SK-MEL-5 (cell line): Measurements from ENCODE around the gene SLC12A8. TPM values are rescaled to one million over a fixed set of nuclear protein-coding genes. Genes with fewer than 3 reads are reported as not detected.

Experiments used
- DNase-seq: peaks from one replicate; pipeline ENCODE4 v3.0.0-alpha.2; 2016; ENCODE audit warnings: low read depth, low spot score
- in situ Hi-C: cut with HindIII; loops from 2 replicates; pipeline ENCODE4 v1.10.0; 2016; ENCODE audit warnings: low sequenced_read_pairs, high pct_unique_total_duplicates, low pct_unique_long_range_greater_than_20kb
- total RNA-seq: library from RNA; depleted of rRNA; stranded (reverse); fragments of >200 nt; shearing (Covaris generic); gene quantifications from 2 replicates; pipeline ENCODE4 v1.2.3, GENCODE V29; 2014

Gene SLC12A8
- total RNA-seq, 1 experiment from 2014 or later: 0.69 TPM

DNA sequence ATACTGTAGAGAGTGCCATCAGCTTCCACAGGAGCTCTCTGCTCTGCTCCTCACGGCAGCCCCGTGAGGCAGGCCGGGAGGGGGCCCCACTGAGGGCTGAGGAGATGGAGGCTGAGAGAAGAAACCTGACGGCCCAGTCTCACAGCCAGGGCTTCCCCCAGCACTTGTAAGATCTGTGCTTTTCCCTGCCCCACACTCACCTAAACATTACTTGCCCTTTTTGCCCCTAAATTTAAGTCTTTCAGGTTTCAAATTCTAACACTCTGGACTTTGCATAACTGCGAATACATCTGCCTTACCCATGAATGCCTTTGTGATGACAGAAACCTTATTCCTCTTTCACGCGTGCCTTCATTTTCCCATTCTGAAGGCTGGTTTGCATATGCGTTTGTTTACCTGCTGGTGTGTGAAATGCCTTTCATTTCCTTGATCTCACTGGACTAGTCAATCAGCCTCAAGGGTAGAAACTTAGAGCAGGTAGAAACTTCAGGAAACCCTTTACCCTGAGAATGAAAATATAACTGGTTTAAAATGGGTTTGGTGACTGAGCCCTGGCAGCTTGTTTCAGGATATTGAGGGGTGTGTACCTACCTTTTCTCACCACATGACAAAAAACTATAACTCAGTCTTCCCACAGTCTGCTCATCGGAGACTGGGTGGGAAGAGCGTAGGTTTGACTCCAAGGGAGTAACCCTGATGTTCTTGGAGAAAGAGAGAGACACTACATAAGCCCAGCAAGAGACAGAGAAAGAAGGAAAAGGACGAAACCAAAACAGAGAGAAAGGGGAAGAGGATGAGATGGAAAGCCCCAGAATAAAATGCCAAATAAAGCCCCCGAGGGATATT lies 20.1 kb downstream of the SLC12A8 start:
- DNase-seq: no peak
- in situ Hi-C loops: no loop called here

DNA sequence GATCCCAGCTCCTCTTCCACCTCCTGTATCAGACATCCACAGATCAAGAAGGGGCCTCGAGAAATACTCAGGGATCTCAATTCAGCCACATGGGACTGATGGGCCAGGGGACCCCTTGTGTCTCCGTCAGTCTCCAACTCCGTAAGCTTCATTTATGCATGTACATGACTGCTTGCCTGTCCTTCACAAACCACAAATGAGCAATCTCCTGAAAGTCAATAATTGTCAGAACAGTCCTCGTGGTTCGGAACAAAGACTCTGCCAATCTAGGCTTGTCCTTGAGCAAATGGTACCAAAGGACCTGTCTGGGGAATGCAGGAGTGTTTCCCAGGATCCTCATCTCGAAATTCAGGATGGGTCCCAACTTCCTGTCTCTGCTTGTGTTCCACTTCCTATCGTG lies 20.8 kb downstream of the SLC12A8 start:
- in situ Hi-C loops: no loop called here
- DNase-seq: no peak

DNA sequence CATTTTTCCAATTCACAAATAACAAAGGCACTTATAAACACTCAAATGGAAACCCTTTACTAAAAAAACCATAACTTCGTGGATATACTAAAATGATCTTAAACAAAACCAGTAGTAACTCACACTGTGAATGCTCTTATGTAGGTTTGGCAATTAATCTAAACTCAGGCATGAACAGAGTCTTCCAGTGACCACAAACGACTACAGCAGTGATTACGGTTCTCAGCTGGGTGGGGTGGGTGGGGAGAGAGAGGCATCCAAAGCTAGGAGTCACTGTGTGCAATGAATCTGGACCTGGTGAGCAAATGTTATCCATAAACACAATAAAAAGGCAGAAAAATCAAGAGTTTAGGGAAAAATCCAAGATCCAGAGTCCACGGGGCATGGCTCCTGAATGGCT lies 21.3 kb downstream of the SLC12A8 start:
- no peak for DNase-seq
- in situ Hi-C loops: no loop called here

DNA sequence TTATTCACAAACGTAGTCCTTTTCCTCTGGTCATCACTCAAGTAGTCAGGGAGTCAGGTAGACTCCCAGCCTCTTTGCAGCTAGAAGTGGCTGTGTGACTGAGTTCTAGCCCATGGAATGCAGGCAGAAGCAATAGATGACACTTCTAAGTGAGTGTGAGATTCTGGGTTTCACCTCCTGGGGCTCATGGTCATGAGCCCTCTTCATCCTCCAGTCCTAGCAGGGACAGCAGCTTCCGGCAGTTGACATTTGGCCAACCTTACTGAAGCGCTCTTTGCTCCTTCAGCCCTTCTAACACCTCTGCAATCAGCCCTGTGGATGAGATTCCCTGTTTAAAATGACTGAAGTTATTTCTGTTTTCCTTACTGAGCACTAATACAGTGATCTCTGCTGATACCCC lies 21.8 kb downstream of the SLC12A8 start:
- in situ Hi-C loops: no loop called here
- DNase-seq: no peak

DNA sequence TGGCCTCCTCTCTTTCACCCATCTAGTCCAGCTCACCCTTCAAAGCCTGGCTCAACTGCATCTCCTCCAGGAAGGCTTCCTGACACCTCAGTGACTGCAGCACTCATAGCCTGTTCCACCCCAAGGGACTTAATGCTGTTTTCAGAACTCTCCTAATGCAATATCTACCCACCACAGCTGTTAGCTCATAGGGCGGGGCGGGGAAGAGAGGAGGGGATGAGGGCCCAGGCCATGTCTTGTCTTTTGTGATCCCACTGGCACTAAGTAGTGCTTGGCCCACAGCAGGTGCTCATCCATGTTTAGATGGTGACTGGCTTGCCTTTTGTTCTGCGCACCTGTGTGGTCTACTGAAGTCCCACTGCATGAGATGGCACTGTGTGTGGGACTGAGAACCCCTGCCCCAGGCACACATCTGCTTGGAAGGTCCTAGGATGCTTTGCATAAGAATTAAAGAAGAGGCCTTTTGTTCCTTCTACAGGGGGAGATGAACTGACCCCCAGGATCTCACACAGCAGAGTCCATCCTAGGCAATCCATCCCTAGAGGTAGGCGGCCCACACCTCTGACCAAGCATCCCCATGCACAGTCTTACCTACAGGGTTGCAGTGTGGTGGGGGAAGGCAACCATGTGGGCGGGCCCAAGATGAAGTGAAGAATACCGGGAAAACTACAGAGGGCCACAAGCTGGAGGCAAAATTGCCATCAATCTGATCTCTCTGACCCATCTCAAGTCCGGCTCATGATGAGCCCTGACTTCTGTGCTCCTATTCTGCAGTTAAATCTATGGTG lies 23.0 kb downstream of the SLC12A8 start:
- in situ Hi-C loops: no loop called here
- no peak for DNase-seq

DNA sequence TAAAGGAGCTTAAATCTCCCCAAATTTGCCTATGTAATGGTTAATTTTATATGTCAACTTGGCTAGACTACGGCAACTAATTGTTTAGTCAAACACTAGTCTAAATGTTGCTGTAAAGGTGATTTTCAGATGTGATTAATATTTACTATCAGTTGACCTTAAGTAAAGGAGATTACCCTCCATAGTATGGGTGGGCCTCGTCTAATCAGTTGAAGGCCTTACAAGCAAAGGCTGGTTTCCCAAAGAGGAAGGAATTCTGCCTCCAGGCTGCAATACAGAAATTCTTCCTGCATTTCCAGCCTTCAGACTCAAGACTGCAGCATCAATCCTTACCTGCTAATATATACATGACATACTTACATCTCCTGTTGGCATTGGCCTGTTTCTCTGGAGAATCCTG lies 23.6 kb downstream of the SLC12A8 start:
- in situ Hi-C loops: no loop called here
- no peak for DNase-seq

DNA sequence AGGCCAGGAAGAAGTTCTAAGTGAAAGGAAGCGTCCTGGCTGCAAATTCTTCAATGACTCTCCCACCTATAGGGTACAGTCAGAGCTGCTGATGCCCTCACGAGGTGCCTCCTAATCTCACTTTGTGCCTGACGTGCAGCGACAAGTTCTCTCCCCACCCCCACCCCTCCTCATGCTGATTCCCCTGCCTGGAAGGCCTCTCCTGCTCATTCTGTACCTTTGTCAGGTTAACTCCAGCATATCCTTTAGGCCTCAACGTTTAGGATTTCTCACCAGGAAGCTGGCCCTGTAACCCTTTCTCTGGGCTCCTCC lies 25.0 kb downstream of the SLC12A8 start:
- in situ Hi-C loops: no loop called here
- DNase-seq: no peak

DNA sequence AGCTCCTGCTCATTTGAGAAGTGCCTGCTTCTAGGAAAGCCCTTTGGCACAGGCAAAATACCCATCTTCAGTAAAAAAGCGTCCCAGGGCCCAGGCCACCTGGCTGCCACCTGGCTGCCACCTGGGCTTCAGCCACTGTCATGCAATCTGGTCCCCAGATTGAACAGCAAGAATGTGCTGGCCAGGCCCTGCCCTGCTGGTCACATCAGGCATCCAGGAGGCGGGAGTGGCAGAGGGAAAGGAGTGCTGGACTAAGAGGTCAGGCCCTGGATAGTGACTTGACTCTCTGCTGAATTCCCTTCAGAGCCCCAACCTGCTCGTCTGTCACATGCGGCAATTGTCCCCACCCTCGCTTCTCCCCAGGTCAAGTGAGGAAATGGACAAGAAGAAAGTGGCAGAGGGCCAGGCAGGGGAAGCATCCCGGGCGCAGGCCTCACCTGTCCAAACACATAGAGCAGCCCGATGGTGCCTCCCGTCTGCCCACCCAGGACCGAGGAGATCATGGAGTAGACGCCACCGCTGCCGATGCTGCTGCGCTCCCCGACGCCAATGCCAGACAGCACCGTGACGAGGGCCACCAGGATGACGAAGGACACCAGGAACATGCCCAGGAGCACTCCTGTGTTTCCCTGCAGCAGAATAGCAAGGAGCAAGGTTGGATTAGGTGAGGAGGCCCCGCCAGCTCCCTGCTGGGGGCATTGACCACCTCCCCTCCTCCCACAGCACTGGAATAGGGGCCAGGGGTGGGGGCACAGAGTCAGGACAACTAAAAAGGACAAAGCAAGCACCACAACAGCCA lies 25.5 kb downstream of the SLC12A8 start:
- no peak for DNase-seq
- in situ Hi-C loops: no loop called here

DNA sequence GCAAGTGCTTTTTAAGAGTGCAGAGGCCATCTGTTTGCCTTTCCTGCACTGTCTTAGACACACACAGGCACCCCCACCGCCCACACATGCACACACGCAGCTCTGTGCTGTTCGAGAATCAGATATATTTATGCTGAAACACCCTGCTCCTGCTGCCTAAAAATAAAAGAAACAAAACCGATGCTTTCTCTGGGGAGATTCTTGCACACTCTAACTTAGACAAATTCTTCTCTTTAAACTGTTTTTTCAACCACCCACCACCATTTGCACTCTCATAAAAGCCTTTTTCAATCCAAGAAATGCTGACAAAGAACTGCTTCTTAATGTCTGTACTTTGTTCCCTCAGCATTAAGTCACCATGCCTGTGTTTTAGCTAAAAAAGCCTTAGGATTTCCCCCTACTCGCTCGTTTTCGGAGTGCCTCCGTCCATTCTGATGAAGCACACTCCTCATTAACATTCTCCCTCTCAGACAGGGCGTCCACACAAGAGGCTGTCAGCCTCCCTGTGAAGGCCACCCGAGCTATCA lies 26.2 kb downstream of the SLC12A8 start:
- in situ Hi-C loops: no loop called here
- DNase-seq: no peak

DNA sequence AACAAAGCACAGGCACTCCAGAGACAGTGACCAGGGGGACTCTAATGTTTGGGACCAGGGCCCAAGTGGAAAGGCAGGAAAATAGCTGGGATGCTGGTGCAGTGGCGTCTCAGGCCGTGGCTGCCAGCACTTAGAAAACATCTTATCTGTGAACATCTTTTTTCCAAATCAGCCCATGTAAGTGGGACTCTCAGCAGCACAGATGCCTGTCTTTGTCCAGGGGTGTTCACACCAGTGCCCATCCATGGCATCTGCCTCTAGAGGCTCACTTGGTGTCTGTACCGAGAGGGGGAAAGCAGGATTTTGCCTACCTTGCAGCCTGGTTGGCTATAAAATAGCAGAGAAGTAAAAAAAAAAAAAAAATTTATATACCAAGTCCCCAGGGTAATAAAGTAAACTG lies 26.7 kb downstream of the SLC12A8 start:
- in situ Hi-C loops: no loop called here
- no peak for DNase-seq

DNA sequence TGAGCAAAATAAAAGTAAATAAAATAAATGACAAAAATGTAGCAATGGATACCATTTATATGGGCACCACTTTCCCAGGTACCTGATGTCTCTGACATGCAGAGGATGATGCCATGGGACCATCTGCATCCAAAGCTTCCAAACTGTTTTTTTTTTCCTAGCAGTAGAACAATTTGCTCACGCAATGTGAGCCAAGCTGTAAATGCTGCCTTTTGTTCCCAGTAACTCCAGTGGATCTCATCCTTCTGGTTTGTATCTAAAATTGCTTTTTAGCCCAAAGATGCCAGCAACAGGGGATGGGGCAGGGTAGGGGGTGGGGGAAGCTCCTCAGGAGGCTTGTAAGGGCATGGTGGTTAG lies 32.7 kb downstream of the SLC12A8 start:
- in situ Hi-C loops: no loop called here
- no peak for DNase-seq

DNA sequence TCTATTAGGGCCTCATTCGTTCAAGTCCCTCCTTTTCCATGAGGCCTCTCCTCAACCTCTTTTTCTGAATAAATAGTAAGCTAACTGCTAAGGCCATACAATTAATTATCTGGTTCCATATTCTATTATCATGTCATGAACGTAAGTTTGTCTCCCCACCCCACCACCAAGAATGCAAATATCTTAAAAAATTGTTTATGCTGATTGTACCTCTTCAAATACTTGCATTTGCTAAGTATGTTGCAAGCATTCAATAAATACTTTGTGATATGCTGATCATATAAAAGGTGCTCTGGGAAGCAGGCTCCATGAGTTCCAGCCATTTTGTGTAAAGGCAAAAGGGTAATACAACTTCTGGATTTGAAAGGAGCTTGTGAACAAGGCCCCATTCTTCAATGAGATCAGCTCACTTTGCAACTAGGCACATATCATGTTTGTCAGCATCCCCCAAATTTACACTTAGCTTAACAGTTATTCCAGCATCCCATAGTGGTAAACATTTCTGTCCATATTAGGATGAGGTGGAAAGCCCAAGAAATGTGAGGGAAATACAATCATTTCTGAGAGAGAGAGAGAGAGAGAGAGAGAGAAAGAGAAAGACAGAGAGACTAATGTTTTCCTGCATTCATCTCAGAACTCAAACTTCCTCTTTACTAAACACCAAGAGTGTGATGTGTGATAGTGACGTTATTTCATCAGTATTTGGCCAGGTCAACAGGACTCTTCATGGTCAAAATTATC lies 33.2 kb downstream of the SLC12A8 start:
- in situ Hi-C loops: no loop called here
- no peak for DNase-seq

DNA sequence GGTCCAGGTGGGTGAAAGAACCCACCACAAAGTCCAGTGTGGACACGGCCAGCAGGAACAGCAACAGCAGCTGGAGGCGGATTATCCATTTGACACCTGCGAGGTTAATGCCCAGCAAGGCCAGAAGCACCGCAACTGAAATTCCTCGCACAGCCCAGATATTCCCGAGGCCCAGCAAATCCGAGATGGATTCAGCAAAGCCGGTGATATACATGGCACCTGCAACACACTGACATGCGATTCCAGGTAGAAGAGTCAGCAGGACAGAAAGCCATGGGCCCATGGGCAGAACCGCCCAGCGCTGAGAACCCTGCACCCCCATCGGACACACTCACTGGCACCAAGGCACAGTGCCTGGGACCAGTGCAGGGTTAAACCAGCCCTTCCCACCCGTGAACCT lies 34.8 kb downstream of the SLC12A8 start:
- in situ Hi-C loops: no loop called here
- no peak for DNase-seq

DNA sequence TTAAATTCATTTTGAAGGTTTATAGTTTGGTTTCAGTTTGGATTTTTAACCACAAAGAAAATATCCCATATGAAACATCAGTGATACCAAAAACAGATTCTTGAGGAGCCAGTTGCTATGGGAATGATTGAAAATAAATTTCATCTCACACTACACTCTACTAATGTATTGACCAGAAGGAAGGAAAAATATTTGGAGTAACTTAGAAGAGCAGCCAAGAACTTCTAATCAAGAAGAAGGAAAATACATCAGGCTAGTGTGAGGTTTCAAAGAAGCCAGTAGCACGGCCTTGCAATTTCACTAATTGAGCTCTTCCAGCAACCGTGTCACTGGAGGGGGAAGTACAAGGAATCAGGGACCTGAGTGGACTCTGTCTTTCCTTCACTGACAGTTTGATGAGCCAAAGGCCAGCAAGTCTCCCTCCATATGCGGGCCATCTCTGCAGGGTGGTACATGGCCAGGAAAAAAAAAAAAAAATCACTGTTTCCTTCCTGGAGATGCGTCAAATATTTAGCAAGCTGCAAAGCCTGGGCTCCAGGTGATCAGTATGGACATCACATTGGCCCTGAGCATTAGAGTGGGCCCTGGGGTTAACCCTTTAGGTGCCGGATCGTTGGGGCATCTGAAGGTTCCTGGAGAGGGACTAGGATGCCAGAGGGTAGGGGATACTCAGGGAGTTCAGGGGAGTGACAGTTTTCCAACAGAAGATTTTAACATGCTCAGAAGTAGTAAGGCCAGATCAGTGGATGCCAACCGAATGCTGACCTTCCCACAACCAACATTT lies 37.1 kb downstream of the SLC12A8 start:
- in situ Hi-C loops: no loop called here
- DNase-seq: no peak

DNA sequence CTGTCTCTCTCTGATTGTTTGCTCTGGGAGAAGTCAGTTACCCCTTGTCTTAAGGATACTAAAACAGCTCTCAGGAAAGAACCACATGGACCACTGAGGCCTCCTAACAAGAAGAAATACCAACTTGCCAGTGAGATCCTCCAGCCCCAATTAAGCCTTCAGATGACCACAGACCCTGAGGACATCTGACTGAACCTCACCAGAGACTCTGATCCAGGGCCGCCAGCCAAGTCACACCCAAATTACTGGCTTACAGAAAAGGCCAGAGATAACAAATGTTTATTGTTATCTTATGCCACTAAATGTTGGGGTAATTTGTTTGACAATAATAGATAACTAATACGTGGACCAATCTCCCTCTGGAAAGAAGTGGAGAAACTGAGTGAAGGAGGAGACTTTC lies 40.2 kb downstream of the SLC12A8 start:
- in situ Hi-C loops: no loop called here

DNA sequence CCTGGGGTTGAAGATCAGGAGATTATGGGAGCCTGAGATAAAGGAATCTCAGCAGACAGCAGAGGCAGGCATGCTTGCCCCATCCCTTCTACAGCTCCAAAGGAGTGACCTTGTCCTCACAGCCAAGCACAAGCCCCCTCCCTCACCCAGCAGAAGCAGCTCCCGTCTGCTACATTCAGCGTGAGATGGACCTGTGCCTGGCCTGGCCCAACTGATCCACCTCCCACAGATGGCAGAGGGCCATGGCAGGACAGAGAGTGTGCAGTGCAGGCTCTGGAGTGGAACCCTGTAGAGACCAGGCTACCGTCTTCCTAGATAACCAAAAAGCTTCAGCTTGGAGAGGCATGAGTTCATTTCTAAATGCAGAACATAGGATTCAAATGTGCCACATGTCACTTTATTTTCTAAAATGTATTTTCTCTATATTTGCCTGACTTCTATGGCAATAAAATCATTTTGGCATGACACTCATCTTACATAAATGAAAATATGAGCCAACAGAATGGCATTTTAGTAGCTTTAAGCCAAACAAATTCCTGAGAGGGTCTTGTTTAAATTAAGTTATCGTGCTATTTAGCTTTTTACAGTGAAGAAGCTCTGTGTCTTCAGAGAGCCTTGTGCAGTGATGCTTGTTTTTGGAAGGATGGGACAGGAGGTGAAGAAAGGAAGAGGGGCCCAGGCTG lies 43.7 kb downstream of the SLC12A8 start:
- in situ Hi-C loops: no loop called here
- no peak for DNase-seq

More for the DNA sequence above, 40.2 kb downstream of the SLC12A8 start:
- no peak for DNase-seq
